Activated naive CD8-positive, alpha-beta T cell treated with anti-CD3 and anti-CD28 coated beads, Interleukin-2, amount 50 U/mL, for 16 hours (primary cell): ENCODE measurements around the gene TDO2.
"Not testable (repeated sequence)": the region's sequence is repeated elsewhere in the genome, so short reads cannot be mapped to it uniquely, and the experiment has no call there.

Experiments
- DNase-seq: peaks from one replicate; pipeline ENCODE4 v3.0.0-alpha.2; 2020; ENCODE audit warnings: low read depth, low spot score

TDO2 gene

DNA sequence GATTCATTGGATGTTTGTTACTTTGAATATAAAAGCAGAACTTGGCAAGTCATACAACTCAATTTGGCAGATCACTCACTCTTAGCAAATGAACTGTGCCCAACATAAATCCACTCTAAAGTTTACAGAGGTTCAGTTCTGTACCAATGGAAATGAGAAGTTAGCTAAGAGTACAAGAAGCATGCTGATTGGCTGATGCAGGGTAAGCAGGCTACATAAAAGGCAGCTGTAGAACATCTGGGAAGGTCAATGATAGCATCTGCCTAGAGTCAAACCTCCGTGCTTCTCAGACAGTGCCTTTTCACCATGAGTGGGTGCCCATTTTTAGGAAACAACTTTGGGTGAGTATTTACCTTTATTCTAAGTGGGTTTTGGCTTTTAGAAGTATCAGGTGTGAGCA lies at the start of gene TDO2:
TDO2 (plus strand) TSS at position 244 of the 400 bp plus-strand sequence; CDS start at position 307, 63 bp downstream.
- no peak for DNase-seq

DNA sequence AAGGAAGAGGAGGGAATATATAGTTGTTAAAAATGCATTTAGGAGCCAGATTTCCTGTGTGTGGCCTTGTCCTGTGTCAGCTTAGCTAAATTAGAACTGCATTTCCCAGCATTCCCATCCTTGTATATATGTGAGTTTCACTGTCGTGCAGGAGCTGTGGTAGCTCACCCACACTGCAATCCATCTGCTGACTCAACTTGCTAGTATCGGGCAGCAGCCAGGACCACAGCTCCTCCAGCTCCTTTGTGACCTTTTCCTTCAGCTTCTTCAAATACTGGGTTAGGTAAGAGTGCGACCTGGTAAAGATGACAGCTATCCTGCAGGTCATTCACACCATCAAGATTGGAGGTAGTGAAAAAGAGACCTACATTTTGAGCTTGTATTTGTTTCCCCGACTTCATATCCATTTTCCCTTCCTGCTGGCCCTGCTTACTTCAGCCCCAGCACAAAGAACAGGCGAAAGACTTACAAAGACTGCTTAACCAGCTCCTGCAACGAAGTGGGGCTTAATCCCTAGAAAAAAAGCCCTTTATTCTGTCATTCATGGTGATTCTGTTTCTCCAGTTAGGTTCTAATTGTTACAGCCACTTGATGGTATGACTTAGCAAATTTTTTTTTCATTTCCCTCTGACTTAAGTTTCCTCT lies 48.8 kb upstream of the TDO2 start:
- no peak for DNase-seq

DNA sequence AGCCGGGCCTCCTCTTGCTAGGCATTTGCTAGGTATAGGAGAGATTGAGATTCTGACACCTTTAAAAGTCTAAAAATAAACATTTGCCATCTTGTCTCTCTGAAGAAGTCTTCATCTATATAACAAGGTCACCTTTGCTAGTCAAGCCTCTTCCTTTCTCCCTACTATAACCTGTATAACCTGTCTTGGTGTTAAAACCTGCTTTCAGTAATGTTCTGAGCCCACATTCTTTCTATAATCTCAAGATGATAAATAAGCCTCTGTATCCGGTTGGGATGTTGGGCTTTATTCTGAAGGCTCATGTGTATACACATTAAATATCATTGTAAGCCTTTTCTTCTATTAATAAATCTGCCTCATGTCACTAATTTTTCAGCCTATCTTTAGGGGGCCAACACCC lies 47.6 kb upstream of the TDO2 start:
- no peak for DNase-seq

DNA sequence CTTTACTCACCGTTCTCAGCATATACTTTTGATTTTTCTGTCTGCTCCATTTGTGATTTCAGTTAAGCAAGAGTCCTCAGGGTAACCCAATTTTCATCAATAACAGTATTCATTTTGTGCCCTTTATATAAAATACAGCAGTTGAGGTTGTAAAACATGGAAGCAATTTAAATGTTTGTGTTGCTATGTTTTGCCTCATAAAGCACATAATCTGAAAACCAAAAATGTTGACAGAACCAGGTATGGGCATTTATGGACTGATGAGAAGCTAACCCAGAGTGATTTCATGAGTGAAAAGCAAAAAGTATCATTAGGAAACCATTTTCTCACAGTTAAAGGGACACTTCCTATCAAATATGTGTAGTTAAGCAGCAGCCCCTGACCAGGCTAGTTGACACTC lies 37.3 kb upstream of the TDO2 start, which contains the start of gene ASIC5:
ASIC5 (minus strand) TSS at position 101 of the 400 bp plus-strand sequence; CDS start at position 50, 51 bp downstream.
- no peak for DNase-seq

- no peak for DNase-seq
These were observed 27.6 kb upstream of the TDO2 start for GRCh38 chr4:155875878-155876277.

DNA sequence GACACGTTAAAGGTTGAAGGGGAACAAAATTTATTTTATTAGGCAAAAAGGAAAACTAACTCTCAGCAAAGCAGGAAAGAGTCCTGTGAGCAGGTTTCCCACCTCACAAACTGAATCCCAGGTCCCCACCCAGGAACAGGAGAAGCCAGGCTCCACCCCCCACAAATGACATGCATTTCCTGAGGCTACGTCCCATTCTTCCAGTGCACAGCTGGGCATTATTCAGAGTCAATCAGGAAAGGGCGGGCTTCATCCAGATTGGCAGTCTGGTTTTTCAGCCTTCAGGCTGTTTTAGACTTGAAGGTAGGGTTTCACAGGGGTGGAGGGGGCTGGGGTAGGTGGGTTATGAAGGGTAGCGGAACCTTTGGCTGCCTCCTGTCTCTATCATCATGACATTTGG lies 25.5 kb upstream of the TDO2 start:
- DNase-seq: no peak

- no peak for DNase-seq
These were observed 24.9 kb upstream of the TDO2 start for GRCh38 chr4:155878611-155879010.

- DNase-seq: no peak
These were observed 23.7 kb upstream of the TDO2 start for GRCh38 chr4:155879767-155880166.

DNA sequence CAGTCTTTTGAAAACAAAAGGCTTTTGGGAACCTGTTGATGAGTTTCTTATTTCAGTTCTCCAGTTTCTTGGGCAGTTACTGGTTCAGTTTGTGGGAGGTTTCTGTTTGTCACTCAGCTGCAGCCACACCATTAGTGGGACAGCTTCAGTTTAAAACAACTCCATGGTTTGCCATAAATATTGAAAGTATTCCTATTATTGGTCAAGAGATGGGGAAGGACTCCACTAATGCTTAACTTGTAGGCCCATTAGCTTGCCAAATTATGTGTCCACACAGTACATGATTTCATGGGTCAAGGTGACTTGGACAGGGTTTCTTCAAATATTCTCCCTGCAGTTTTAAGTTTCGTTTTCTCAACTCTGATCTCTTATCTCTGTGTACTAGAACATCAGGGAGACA lies 21.9 kb upstream of the TDO2 start:
- DNase-seq: no peak

DNA sequence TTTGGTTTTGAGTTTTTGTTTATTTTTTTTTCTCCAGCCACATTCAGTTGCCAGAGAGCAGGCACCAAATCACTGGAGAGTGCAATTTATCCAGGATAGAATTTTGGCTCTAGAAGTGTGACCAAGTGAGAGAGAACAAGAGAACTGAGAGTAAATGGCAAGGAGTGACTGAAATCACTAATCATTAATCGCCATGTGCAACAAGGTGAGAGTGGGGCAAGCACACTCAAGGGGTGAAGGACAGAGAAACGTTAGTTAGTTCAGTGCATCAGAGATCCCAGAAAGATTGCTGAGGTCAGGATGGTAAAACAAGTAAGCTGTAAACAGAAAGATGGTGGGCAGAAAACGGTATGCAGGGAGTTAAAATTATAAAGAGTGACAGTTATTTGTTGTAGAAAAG lies 19.6 kb upstream of the TDO2 start:
- DNase-seq: no peak

DNA sequence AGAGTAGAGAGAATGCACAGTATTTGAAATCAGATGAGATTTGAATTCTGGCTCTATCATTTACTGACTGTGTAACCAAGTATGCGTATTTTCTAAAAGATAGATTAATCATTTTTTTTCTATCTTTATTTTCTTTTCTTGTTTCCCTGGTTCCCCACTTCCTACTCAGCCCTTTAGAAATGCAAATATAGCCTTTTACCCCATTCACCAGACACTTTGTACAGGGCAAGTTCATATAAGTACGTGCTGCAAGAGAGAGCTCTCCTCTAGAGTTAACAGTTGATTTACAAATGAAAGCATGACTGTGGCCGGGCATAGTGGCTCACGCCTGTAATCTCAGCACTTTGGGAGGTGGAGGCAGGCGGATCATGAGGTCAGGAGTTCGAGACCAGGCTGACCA lies 17.8 kb upstream of the TDO2 start:
- DNase-seq: no peak

GRCh38 chr4:155887045-155887444 lies 16.5 kb upstream of the TDO2 start:
- no peak for DNase-seq

DNA sequence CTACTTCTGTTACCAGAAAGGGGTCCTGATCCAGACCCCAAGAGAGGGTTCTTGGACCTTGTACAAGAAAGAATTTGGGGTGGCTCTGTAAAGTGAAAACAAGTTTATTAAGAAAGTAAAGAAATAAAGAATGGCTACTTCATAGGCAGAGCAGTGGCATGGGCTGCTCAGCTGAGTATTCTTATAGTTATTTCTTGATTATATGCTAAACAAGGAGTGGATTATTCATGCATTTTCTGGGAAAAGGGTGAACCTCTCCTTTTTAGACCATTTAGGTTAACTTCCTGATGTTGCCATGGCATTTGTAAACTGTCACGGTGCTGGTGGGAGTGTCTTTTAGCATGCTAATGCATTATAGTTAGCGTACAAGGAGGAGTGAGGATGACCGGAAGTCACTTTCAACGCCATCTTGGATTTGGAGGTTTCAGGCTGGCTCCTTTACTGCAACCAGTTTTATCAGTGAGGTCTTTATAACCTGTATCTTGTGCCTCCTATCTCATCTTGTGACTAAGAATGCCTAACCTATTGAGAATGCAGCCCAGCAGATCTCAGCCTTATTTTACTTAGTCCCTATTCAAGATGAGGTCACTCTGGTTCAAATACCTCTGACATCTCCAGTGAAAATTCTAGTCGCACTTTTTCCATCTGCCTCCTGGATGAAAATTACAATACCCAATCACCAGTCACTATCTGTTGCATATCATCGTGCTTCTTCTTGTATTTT lies 15.5 kb upstream of the TDO2 start:
- no peak for DNase-seq

GRCh38 chr4:155889031-155889793 lies 14.3 kb upstream of the TDO2 start:
- DNase-seq: no peak

DNA sequence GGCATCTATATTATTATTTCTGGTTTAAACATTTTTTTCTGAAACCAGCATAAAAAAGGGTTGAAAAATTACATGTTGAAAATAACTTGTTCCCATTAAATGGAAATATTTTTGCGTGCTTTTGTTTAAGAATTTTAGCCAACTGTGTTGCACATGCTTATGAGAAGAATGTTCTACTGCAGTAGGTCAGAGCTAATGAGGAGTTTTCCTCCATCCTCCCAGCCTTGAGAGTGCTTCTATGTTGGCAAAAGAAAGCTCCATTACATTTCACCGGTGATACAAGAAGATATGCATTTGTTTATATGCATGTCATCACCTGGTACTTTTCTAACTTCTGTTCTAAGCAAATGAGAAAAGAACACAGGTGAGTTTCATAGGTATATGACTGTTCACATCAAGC lies 13.6 kb upstream of the TDO2 start:
- no peak for DNase-seq

- DNase-seq: no peak
These were observed 12.4 kb upstream of the TDO2 start for GRCh38 chr4:155891058-155891457.

- DNase-seq: not testable (repeated sequence)
These were observed 5.1 kb upstream of the TDO2 start for GRCh38 chr4:155898371-155898770.

DNA sequence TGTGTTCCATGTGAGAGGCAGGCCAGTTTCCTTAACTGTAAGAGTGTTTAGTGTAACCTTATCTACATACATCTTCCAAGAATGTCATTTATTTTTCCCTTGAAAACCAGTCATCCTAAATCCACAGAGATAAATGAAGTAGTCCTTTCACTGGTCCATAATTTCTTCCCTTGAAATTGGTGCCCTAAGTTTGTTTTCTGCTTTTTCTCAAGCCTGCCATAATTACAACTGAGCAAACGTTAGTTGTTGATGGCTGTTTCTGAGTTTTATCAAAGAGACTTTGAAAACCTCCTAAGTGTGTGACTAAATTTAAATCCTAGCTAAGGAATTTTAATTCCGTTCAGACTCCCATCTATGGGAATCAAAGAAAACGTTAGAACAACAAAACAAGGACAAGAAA lies 3.6 kb upstream of the TDO2 start:
- DNase-seq: no peak

- DNase-seq: no peak
These were observed 3.1 kb upstream of the TDO2 start for GRCh38 chr4:155900381-155900780.

DNA sequence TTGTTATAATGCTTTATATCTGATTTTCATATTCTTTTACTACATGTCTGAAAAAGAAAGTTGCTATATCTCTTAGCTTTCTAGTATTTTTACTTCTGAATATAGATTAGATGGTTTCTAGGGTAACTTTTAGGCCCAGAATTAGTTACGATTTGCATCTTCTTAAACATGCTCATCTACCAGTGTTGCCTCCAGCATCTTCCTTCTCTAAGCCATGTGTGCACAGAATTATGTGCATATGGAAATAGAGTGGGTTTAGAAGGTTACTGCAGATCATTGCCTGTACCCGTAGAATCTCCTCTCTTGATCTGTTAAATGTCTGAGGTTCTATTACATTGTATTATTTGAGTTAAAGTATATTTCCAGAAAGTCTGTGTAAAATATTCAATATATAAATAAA lies 2.5 kb upstream of the TDO2 start:
- no peak for DNase-seq

DNA sequence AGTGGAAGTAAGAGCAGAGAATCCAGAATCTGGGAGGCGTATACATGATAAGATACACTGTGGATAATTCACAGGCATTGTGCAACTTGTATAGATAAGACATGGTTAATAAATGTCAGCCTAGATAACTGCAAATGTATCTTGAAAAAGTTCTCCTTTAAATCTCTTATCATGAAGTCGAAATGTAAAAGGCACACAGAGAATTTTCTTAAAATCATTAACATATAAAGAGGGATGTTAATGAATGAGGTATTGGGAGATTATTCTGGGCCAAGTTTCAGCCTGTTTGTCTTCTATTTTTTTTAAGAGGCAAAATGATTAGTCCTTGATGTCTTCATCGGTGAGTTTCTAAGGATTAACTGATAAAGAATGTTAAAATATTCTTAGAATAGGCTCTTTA lies 835 bp downstream of the TDO2 start:
- no peak for DNase-seq

DNA sequence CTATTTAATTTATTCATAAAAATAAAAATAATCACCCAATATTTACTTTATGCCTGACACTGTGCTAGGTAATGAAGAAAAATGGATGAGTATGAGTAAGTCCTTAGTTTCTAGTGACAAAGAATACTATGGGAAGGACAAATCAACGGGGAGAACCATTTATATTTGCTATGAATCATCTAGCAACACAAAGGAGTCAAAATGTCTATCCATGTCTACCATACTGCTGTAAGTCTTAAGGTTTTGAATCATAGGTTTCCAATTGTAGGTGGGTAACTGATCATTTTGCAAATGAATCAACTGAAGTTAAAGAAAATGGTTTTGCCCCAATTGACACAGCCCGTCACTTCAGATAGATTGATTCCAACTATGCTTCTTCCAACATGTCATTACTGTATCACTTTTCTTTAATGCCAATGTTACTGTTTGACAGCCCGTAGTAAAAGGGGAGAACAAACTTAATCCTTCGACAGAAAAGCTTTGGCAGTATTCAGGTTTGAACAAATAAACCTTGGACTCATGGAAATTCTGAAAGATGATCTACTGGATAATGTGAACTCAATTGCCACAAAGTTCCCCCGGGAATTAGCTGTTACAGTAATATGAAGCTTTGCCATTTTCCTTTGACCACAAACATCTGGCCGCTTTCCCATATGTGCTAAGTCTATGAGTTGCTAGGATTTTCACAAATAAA lies 3.2 kb downstream of the TDO2 start:
- no peak for DNase-seq
